Measurements from ENCODE around the gene PCNT. TPM values are rescaled to one million over a fixed set of nuclear protein-coding genes. Genes with fewer than 3 reads are reported as not detected.

Gene PCNT
- total RNA-seq, 2 experiments from 2014 or later = 85.4 to 86.1 TPM

DNA sequence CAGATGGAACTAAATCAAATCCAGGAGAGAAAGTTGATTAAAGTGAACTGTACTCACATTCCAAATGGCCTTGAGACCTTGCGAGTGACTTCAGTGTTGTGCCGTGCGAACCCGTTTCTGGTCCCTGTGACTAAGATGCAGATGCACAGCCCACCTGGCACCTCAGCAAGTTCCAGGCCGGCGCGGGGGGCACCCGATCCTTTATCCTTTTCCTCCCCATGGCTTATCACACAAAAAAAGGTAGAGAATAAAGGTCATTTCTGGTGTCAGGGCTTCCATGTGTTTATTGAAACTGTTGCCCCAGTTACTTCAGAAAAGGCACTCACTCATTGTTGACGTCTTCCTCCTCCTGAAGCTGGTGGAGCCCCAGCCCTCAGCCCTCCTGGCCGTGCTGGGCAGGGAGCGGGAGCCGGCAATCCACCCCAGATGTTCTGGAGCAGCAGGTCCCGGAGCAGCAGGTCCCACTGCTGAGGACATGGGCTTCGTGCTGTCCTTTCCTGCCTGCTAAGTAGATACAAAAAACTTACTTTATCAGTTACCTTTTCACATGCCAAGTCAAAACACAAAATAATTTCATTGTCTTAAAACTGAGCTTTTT lies 53.0 kb downstream of the PCNT start:
- DNase-seq (no peak), ATAC-seq (ENCODE audit: low read depth) (no peak)
- POLR2A ChIA-PET = no interaction called here
- Mint-ChIP-seq H3K4me3 (no peak overlapping the region), H3K9me3 (peaks cover 4% of the 10 kb centered on the region), H3K4me1 (no peaks in the 10 kb centered on the region), H3K27ac (no peak overlapping the region), H3K36me3 (peaks cover 33% of the 10 kb centered on the region), H3K27me3 (no peaks in the 10 kb centered on the region)

DNA sequence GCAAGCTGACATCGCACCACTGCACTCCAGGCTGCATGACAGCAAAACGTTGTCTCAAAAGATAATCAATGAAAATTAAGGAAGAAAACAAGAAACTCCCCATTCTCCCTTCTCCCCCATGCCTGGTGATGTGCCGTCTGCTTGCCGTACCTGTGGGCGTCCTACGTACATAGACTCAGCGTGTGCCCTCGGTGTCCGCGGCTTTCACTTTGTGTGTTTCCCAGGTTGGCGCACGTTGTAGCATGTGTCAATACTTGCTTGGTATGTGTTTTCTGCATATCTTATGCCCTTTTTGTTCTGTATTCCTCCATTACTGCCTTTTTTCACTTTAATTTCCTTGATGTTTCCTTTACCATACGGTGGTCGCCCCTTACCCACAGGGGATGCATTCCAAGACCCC lies 53.8 kb downstream of the PCNT start:
- H3K27me3 Mint-ChIP-seq = no peaks in the 10 kb centered on the region
- H3K4me1 Mint-ChIP-seq = no peaks in the 10 kb centered on the region
- ATAC-seq (ENCODE audit: low read depth) (no peak), DNase-seq (no peak)
- H3K4me3 Mint-ChIP-seq = no peak overlapping the region
- POLR2A ChIA-PET = no interaction called here
- H3K27ac Mint-ChIP-seq = no peak overlapping the region
- peaks cover 12% of the 10 kb centered on the region for H3K9me3 Mint-ChIP-seq
- H3K36me3 Mint-ChIP-seq = peaks cover 41% of the 10 kb centered on the region

DNA sequence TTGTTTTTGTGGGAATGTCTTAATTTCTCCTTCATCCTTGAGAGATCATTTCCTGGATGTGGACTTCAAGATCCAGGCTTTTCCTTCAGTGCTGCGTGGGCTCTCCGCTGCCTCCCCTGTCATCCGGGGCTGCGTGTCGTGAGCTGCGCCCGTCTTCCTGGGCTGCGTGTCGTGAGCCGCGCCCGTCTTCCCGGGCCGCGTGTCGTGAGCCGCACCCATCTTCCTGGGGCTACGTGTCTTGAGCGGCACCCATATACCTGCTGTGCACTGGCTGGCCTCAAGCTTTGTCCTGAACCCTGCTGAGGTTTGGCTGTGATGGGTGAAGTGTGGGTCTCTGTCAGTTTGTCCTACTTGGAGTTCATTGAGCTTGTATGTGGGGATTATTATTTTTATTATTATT lies 55.1 kb downstream of the PCNT start:
- POLR2A ChIA-PET = no interaction called here
- ATAC-seq (ENCODE audit: low read depth) = no peak

DNA sequence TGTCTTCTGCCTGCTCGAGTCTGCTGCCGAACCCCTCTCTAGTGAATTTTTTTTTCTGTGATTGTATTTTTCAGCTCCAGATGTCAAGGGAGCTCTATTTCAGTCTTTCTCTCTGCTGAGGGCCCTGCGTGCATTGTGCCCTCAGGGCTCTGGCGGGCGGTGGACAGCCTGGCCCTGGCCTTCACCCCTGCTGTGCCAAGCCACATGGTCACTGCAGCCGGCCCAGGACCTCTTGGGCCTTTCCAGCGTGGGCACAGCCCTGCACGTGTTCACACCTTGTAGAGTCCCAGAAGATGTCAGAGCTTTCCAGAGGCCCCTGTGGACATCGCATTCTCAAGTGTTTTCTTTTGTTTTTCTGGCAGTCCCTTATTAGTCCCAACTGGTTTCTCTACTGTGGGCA lies 55.7 kb downstream of the PCNT start:
- POLR2A ChIA-PET = interaction anchor here (0.6 kb wide), 1 partner anchor 188 kb away, joined by 3 read pairs; no protein-coding TSS in a partner anchor
- H3K36me3 Mint-ChIP-seq = peaks cover 60% of the 10 kb centered on the region
- H3K27ac Mint-ChIP-seq = no peak overlapping the region

More for the DNA sequence above, 55.1 kb downstream of the PCNT start:
- H3K4me1 Mint-ChIP-seq = no peaks in the 10 kb centered on the region
- H3K36me3 Mint-ChIP-seq = peaks cover 54% of the 10 kb centered on the region
- no peak for DNase-seq
- no peak overlapping the region for H3K27ac Mint-ChIP-seq
- no peak overlapping the region for H3K4me3 Mint-ChIP-seq
- peaks cover 18% of the 10 kb centered on the region for H3K9me3 Mint-ChIP-seq
- no peaks in the 10 kb centered on the region for H3K27me3 Mint-ChIP-seq

DNA sequence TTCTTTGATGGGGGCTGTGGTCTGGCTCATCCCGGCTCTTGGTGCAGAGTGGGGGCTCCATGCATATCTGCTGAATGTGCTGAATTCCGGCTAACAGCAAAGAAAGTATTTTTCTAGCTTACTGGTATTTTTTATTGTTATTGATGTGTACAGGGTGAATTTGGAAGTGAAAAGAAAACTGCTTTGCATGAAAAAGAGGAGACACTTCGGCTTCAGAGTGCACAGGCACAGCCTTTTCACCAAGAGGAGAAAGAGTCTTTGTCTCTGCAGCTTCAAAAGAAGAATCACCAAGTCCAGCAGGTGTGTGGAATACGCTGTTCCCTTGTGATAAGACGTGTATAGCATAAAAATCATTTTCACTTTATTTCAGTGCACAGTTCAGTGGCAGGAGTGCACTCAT lies 57.6 kb downstream of the PCNT start:
- H3K4me3 Mint-ChIP-seq = no peak overlapping the region
- ATAC-seq (ENCODE audit: low read depth) = no peak
- H3K9me3 Mint-ChIP-seq = peaks cover 24% of the 10 kb centered on the region

More for the DNA sequence above, 55.7 kb downstream of the PCNT start:
- Mint-ChIP-seq H3K4me3 (no peak overlapping the region), H3K9me3 (peaks cover 24% of the 10 kb centered on the region), H3K27me3 (no peaks in the 10 kb centered on the region), H3K4me1 (no peaks in the 10 kb centered on the region)
- DNase-seq (no peak), ATAC-seq (ENCODE audit: low read depth) (no peak)

DNA sequence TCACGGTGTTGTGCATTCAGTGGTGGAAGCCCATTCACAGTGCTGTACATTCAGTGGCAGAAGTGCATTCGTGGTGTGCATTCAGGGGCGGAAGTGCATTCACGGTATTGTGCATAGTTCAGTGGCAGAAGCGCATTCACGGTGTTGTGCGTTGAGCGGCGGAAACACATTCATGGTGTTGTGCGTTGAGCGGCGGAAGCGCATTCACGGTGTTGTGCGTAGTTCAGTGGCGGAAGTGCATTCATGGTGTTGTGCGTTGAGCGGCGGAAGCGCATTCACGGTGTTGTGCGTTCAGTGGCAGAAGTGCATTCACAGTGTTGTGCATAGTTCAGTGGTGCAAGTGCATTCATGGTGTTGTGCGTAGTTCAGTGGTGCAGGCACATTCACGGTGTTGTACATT lies 60.6 kb downstream of the PCNT start:
- Mint-ChIP-seq H3K27me3 (no peaks in the 10 kb centered on the region), H3K9me3 (peaks cover 24% of the 10 kb centered on the region), H3K4me1 (peaks cover 4% of the 10 kb centered on the region), H3K27ac (no peak overlapping the region), H3K4me3 (no peak overlapping the region), H3K36me3 (peaks cover 53% of the 10 kb centered on the region)
- POLR2A ChIA-PET = no interaction called here
- ATAC-seq (ENCODE audit: low read depth) (no peak), DNase-seq (no peak)

More for the DNA sequence above, 57.6 kb downstream of the PCNT start:
- no peaks in the 10 kb centered on the region for H3K27me3 Mint-ChIP-seq
- H3K27ac Mint-ChIP-seq = no peak overlapping the region
- peaks cover 72% of the 10 kb centered on the region for H3K36me3 Mint-ChIP-seq
- POLR2A ChIA-PET = no interaction called here
- H3K4me1 Mint-ChIP-seq = peaks cover 3% of the 10 kb centered on the region
- no peak for DNase-seq

DNA sequence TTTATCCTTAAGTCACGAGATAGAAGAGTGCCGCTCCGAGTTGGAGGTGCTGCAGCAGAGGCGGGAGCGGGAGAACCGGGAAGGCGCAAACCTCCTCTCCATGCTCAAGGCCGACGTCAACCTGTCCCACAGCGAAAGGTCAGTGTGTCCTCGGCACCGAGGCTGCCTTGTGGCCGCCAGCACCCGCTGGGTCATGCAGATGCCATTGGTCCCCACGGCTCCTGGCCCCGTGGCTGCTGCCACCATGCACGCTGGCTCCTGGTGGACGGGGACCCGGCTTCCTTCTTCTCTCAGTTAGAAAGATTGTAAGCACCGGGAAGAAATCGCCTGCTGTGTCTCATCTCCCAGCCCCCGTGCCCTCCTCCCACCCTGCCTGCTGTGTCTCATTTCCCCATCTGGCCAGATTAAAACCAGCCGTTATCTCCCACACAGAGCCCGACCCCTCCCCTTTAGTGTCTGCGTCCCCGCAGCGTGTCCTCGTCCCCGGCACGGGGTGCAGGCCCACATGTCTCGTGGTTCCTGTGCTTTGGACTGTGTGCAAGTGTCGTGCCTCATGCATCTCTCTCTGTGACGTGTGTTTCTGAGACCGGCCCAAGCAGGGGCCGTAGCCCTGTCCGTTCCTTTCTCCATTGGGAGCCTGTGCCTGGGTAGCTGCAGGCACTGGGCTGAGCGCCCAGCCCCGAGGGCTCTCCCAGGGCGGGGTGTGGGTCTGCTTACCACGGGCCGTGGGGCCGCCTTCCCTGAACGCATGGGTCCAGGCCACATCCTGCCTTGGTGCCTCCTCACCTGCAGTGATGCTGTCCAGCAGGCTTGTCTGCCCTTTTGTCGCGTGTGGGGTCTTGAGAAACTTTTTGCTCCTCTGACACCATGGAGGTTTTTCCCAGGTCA lies 62.1 kb downstream of the PCNT start:
- Mint-ChIP-seq H3K27ac (no peak overlapping the region), H3K9me3 (peaks cover 24% of the 10 kb centered on the region), H3K4me3 (no peak overlapping the region), H3K4me1 (peaks cover 4% of the 10 kb centered on the region), H3K27me3 (no peaks in the 10 kb centered on the region), H3K36me3 (peaks cover 50% of the 10 kb centered on the region)
- no peak for ATAC-seq (ENCODE audit: low read depth)
- DNase-seq = no peak
- POLR2A ChIA-PET = no interaction called here

DNA sequence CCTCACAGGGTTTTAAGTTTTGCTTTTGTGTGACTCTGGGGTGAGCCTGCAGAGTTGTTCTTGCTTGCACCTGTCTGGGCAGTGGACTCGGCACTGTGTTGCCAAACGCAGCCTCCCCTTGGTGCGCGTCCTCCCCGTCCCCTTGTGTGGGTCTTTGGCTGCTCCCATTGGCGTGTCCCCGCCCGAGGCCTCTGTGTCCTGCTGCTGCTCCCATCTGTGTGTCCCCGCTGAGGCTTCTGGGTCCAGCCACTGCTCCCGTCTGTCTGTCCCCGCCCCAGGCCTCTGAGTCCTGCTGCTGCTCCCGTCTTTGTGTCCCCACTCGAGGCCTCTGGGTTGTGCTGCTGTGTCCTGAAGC lies 62.8 kb downstream of the PCNT start:
- POLR2A ChIA-PET = no interaction called here
- ATAC-seq (ENCODE audit: low read depth) = no peak
- Mint-ChIP-seq H3K9me3 (peaks cover 22% of the 10 kb centered on the region), H3K4me1 (peaks cover 4% of the 10 kb centered on the region), H3K27ac (no peak overlapping the region), H3K27me3 (no peaks in the 10 kb centered on the region), H3K36me3 (peaks cover 47% of the 10 kb centered on the region), H3K4me3 (no peak overlapping the region)
- no peak for DNase-seq

DNA sequence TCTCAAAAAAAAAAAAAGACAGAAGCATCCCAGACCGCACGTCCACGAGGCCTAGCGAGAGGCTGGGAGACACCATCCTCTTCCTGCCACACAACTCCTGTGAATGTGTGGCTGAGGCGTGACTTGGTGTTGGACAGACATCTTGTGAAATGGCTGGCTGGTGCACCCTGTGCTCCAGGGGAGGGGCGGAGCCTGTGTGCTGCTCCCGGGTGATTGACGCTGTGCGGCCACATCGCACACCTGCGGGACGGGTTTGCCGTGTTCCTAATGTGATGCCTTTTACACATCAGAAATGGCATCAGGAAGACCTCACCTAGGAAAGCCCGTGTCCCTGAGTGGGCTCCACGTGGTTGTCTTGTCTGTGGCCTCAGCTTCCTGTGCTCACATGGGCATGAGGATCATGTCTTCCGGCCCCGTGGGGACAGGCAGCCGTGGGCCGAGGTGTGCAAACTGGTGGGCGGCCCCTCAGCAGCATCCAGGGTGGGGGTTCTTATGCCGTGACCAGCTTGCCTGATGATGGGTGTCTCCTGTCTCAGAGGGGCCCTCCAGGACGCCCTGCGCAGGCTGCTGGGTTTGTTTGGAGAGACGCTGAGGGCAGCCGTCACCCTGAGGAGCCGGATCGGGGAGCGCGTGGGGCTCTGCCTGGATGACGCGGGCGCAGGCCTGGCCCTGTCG lies 64.4 kb downstream of the PCNT start:
- peaks cover 30% of the 10 kb centered on the region for H3K36me3 Mint-ChIP-seq
- H3K27ac Mint-ChIP-seq = no peak overlapping the region
- no peak overlapping the region for H3K4me3 Mint-ChIP-seq
- ATAC-seq (ENCODE audit: low read depth) (no peak), DNase-seq (no peak)
- peaks cover 6% of the 10 kb centered on the region for H3K4me1 Mint-ChIP-seq
- no peaks in the 10 kb centered on the region for H3K27me3 Mint-ChIP-seq
- POLR2A ChIA-PET = no interaction called here
- peaks cover 8% of the 10 kb centered on the region for H3K9me3 Mint-ChIP-seq

DNA sequence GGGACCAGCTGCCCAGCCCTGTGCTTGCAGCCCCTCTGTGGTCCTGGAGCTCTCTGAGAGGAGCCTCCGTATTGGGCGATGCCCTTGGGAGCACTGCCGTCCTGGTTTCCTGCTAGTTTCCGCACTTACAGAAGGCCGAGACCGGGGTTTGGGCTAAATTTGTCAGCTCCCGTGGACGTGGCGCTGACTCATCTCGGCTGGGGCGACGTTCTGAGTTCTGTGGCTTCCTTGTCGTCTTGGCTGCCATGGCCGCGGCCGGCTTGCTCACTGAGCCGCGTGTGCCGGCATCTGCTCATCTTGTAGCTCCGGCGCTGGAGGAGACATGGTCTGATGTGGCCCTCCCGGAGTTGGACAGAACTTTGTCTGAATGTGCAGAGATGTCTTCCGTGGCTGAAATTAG lies 64.9 kb downstream of the PCNT start:
- no peak overlapping the region for H3K27ac Mint-ChIP-seq
- POLR2A ChIA-PET = no interaction called here
- H3K4me3 Mint-ChIP-seq = no peak overlapping the region
- H3K27me3 Mint-ChIP-seq = no peaks in the 10 kb centered on the region
- DNase-seq (no peak), ATAC-seq (ENCODE audit: low read depth) (no peak)
- H3K4me1 Mint-ChIP-seq = peaks cover 6% of the 10 kb centered on the region
- peaks cover 6% of the 10 kb centered on the region for H3K9me3 Mint-ChIP-seq
- peaks cover 25% of the 10 kb centered on the region for H3K36me3 Mint-ChIP-seq

DNA sequence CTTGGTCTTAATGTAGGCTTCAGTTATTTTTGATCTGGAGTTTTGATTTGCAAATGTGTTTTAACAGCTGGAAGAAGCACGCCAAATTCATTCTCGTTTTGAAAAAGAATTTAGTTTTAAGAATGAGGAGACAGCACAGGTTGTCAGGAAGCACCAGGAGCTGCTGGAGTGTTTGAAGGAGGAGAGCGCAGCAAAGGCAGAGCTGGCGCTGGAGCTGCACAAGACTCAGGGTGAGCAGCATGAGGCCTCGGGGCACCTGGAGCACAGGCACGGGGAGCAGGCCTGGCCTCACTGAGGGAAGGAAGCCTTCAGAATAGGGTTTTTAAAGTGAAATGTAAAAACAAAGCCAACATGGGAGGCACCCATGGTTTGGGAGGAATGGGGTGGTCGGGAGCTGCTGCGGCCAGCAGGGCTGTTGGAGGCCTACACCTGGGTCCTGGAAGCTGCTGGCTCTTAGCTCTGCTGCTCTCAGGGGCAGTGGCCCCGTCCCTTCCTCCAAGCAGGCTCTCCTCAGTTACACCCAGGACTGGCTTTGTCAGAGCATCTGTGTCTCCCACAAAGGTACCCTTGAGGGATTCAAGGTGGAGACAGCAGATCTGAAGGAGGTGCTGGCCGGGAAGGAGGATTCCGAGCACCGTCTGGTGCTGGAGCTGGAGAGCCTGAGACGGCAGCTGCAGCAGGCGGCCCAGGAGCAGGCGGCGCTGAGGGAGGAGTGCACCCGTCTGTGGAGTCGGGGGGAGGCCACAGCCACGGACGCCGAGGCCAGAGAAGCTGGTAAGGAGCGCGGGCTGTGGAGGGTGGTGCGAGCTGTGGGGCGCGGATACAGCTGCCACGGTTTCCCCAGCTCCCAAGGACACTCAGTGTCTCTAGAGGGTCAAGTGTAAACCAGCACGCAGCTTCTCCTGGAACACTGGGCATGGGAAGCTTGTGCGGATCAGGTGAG lies 66.9 kb downstream of the PCNT start:
- H3K4me3 Mint-ChIP-seq = no peak overlapping the region
- POLR2A ChIA-PET = no interaction called here
- DNase-seq (no peak), ATAC-seq (ENCODE audit: low read depth) (no peak)
- peaks cover 8% of the 10 kb centered on the region for H3K36me3 Mint-ChIP-seq
- H3K27me3 Mint-ChIP-seq = no peaks in the 10 kb centered on the region
- no peak overlapping the region for H3K27ac Mint-ChIP-seq
- peaks cover 6% of the 10 kb centered on the region for H3K4me1 Mint-ChIP-seq
- no peaks in the 10 kb centered on the region for H3K9me3 Mint-ChIP-seq

DNA sequence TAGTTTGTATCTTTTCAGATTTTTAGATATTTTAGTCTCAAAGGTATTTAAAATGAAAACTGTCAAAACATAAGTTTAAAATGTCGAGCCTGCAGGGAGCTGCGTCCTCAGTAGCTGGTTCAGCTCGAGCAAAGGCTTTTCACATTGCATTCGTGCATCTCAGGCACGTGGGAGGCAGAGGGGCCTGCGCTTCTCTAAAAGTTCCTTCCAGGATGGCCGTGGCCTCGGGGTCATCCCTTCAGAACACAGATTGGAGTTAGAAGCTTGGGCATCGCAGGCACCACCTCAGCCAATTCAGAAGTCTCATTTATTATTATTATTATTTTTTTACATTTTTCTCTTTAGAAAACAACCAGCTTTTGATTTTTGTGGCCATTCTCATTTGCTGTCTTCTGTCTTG lies 67.8 kb downstream of the PCNT start:
- Mint-ChIP-seq H3K9me3 (no peaks in the 10 kb centered on the region), H3K4me1 (peaks cover 2% of the 10 kb centered on the region), H3K27me3 (no peaks in the 10 kb centered on the region), H3K4me3 (no peak overlapping the region), H3K27ac (peak overlapping the region; percentile 58), H3K36me3 (peaks cover 7% of the 10 kb centered on the region)
- ATAC-seq (ENCODE audit: low read depth) = no peak
- DNase-seq = no peak
- POLR2A ChIA-PET = no interaction called here

DNA sequence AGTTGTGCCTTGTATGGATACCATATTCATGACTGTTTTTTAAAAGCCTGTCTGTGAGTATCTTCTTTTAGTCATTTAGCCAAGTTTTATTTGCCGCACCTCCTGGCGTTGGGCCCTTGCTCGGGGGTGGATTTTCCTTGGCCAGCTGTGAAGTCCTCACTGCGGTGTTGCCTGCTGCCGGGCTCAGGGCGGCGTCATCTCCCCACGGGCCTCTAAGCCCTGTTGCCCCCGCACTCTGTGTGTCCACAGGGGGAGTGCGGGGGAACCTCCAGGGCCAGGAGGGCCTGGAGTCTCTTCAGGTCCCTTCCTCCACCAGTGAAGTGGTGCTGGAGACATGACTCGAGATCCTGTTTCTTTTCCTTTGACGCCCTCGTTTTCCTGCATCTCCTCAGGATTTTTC lies 69.0 kb downstream of the PCNT start:
- H3K27me3 Mint-ChIP-seq = no peaks in the 10 kb centered on the region
- H3K4me1 Mint-ChIP-seq = peaks cover 1% of the 10 kb centered on the region
- ATAC-seq (ENCODE audit: low read depth) (no peak), DNase-seq (no peak)
- no peak overlapping the region for H3K27ac Mint-ChIP-seq
- H3K36me3 Mint-ChIP-seq = peaks cover 12% of the 10 kb centered on the region
- POLR2A ChIA-PET = no interaction called here
- H3K4me3 Mint-ChIP-seq = no peak overlapping the region
- no peaks in the 10 kb centered on the region for H3K9me3 Mint-ChIP-seq
